Measurements from ENCODE around the gene FCAR.
"Not testable (repeated sequence)": the region's sequence is repeated elsewhere in the genome, so short reads cannot be mapped to it uniquely, and the experiment has no call there.

FCAR gene

GRCh38 chr19:54916822-54917221, 42.8 kb downstream of the FCAR start:
- no peak for DNase-seq (ENCODE audit: low read depth)
- Histone ChIP-seq H3K9me3 (ENCODE audit: control insufficient read depth, low read length) (no peaks in the 10 kb centered on the region), H3K4me1 (ENCODE audit: control insufficient read depth, insufficient read depth, low read length) (no peaks in the 10 kb centered on the region), H3K36me3 (ENCODE audit: control insufficient read depth, insufficient read depth, low read length, severe bottlenecking) (no peaks in the 10 kb centered on the region), H3K9ac (ENCODE audit: low read length) (no peak overlapping the region), H3K27me3 (replicated peaks; ENCODE audit: control insufficient read depth, insufficient read depth, low read length) (no peaks in the 10 kb centered on the region), H3K4me3 (ENCODE audit: low read length) (no peak overlapping the region)

DNA sequence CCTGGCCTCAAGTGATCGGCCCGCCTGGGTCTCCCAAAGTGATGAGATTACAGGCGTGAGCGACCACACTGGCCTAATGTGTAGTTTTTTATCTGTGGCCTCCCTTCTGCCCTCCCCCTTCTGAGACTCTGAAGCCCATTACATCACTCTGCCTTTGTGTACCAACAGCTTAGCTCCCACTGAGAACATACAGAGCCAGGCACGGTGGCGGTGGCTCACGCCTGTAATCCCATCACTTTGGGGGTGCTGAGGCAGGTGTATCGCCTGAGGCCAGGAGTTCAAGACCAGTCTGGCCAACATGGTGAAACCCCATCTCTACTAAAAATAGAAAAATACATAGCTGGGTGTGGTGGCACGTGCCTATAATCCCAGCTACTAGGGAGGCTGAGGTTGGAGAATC, 44.5 kb downstream of the FCAR start:
- H3K9ac ChIP-seq (ENCODE audit: low read length): no peak overlapping the region
- no peaks in the 10 kb centered on the region for H3K4me1 ChIP-seq (ENCODE audit: control insufficient read depth, insufficient read depth, low read length)
- H3K27me3 ChIP-seq (replicated peaks; ENCODE audit: control insufficient read depth, insufficient read depth, low read length): no peaks in the 10 kb centered on the region
- no peak for DNase-seq (ENCODE audit: low read depth)
- no peaks in the 10 kb centered on the region for H3K9me3 ChIP-seq (ENCODE audit: control insufficient read depth, low read length)
- no peaks in the 10 kb centered on the region for H3K36me3 ChIP-seq (ENCODE audit: control insufficient read depth, insufficient read depth, low read length, severe bottlenecking)
- H3K4me3 ChIP-seq (ENCODE audit: low read length): no peak overlapping the region

- H3K9ac ChIP-seq (ENCODE audit: low read length); H3K36me3 ChIP-seq (ENCODE audit: control insufficient read depth, insufficient read depth, low read length, severe bottlenecking); H3K27me3 ChIP-seq (replicated peaks; ENCODE audit: control insufficient read depth, insufficient read depth, low read length); H3K4me3 ChIP-seq (ENCODE audit: low read length); H3K9me3 ChIP-seq (ENCODE audit: control insufficient read depth, low read length); H3K4me1 ChIP-seq (ENCODE audit: control insufficient read depth, insufficient read depth, low read length); DNase-seq (ENCODE audit: low read depth): not testable (repeated sequence)
These were observed 45.9 kb downstream of the FCAR start for GRCh38 chr19:54919646-54920563.

DNA sequence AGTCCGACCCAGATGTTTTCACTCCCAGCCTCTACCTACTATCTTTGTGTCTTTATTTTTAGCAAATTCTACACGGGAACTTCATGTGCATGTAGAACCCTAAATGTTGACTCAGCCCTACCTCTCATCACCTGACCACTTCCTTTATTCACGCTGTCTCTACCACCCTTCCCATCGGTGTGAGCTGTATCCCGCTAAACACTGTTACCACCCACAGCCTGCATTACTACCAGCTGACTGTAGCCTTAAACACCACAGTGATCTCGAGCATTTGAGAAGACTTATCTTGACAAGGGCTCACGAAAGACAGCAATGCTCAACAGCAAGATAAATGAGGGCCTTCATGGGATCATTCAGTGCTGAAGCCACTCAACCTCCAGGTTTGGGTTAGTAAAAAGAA, 47.0 kb downstream of the FCAR start:
- no peaks in the 10 kb centered on the region for H3K4me1 ChIP-seq (ENCODE audit: control insufficient read depth, insufficient read depth, low read length)
- H3K27me3 ChIP-seq (replicated peaks; ENCODE audit: control insufficient read depth, insufficient read depth, low read length): no peaks in the 10 kb centered on the region
- H3K4me3 ChIP-seq (ENCODE audit: low read length): no peak overlapping the region
- peaks cover 3% of the 10 kb centered on the region for H3K9me3 ChIP-seq (ENCODE audit: control insufficient read depth, low read length)
- H3K36me3 ChIP-seq (ENCODE audit: control insufficient read depth, insufficient read depth, low read length, severe bottlenecking): no peaks in the 10 kb centered on the region
- H3K9ac ChIP-seq (ENCODE audit: low read length): no peak overlapping the region
- DNase-seq (ENCODE audit: low read depth): no peak

- H3K36me3 ChIP-seq (ENCODE audit: control insufficient read depth, insufficient read depth, low read length, severe bottlenecking): no peaks in the 10 kb centered on the region
- H3K9ac ChIP-seq (ENCODE audit: low read length): no peak overlapping the region
- H3K9me3 ChIP-seq (ENCODE audit: control insufficient read depth, low read length): peaks cover 11% of the 10 kb centered on the region
- H3K4me3 ChIP-seq (ENCODE audit: low read length): no peak overlapping the region
- no peak for DNase-seq (ENCODE audit: low read depth)
- H3K27me3 ChIP-seq (replicated peaks; ENCODE audit: control insufficient read depth, insufficient read depth, low read length): no peaks in the 10 kb centered on the region
- no peaks in the 10 kb centered on the region for H3K4me1 ChIP-seq (ENCODE audit: control insufficient read depth, insufficient read depth, low read length)
These were observed 49.2 kb downstream of the FCAR start for GRCh38 chr19:54923276-54923675.

GRCh38 chr19:54928299-54928698, 54.3 kb downstream of the FCAR start:
- H3K36me3 ChIP-seq (ENCODE audit: control insufficient read depth, insufficient read depth, low read length, severe bottlenecking): no peaks in the 10 kb centered on the region
- no peak for DNase-seq (ENCODE audit: low read depth)
- H3K27me3 ChIP-seq (replicated peaks; ENCODE audit: control insufficient read depth, insufficient read depth, low read length): no peaks in the 10 kb centered on the region

GRCh38 chr19:54937926-54938325, 63.9 kb downstream of the FCAR start:
- no peaks in the 10 kb centered on the region for H3K36me3 ChIP-seq (ENCODE audit: control insufficient read depth, insufficient read depth, low read length, severe bottlenecking)
- no peak for DNase-seq (ENCODE audit: low read depth)
- H3K4me1 ChIP-seq (ENCODE audit: control insufficient read depth, insufficient read depth, low read length): no peaks in the 10 kb centered on the region
- no peaks in the 10 kb centered on the region for H3K27me3 ChIP-seq (replicated peaks; ENCODE audit: control insufficient read depth, insufficient read depth, low read length)
- H3K9me3 ChIP-seq (ENCODE audit: control insufficient read depth, low read length): no peaks in the 10 kb centered on the region
- H3K4me3 ChIP-seq (ENCODE audit: low read length): no peak overlapping the region
- no peak overlapping the region for H3K9ac ChIP-seq (ENCODE audit: low read length)

More at GRCh38 chr19:54928299-54928698, 54.3 kb downstream of the FCAR start:
- Histone ChIP-seq H3K4me1 (ENCODE audit: control insufficient read depth, insufficient read depth, low read length) (no peaks in the 10 kb centered on the region), H3K9ac (ENCODE audit: low read length) (no peak overlapping the region), H3K9me3 (ENCODE audit: control insufficient read depth, low read length) (peaks cover 16% of the 10 kb centered on the region), H3K4me3 (ENCODE audit: low read length) (no peak overlapping the region)

- no peaks in the 10 kb centered on the region for H3K9me3 ChIP-seq (ENCODE audit: control insufficient read depth, low read length)
- H3K4me1 ChIP-seq (ENCODE audit: control insufficient read depth, insufficient read depth, low read length): no peaks in the 10 kb centered on the region
- no peak for DNase-seq (ENCODE audit: low read depth)
- no peaks in the 10 kb centered on the region for H3K27me3 ChIP-seq (replicated peaks; ENCODE audit: control insufficient read depth, insufficient read depth, low read length)
- H3K4me3 ChIP-seq (ENCODE audit: low read length): no peak overlapping the region
- no peaks in the 10 kb centered on the region for H3K36me3 ChIP-seq (ENCODE audit: control insufficient read depth, insufficient read depth, low read length, severe bottlenecking)
- H3K9ac ChIP-seq (ENCODE audit: low read length): no peak overlapping the region
These were observed 64.9 kb downstream of the FCAR start for GRCh38 chr19:54938906-54939305.

DNA sequence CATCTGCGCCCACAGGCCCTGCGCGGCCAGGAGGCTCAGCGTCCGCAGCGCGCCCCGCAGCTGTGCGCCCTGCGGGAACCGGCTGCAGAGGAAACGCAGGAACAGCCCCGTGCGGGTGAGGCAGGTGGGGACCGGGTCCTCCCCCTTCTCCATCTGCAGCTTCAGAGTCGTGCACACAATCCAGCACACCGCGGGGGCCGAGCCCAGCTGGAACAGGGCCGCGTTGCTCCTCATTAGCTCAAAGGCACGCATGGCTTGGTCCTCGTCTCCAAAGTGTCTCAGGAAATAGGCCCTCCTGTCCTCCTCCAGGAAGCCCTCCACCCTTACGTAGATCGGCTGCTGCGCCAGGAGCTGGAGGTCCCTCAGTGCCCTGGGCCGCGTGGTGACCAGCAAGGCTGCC, 65.5 kb downstream of the FCAR start:
- H3K4me3 ChIP-seq (ENCODE audit: low read length); H3K27me3 ChIP-seq (replicated peaks; ENCODE audit: control insufficient read depth, insufficient read depth, low read length); H3K4me1 ChIP-seq (ENCODE audit: control insufficient read depth, insufficient read depth, low read length); H3K9me3 ChIP-seq (ENCODE audit: control insufficient read depth, low read length); H3K9ac ChIP-seq (ENCODE audit: low read length); DNase-seq (ENCODE audit: low read depth); H3K36me3 ChIP-seq (ENCODE audit: control insufficient read depth, insufficient read depth, low read length, severe bottlenecking): not testable (repeated sequence)
